GM21390 (cell line): ENCODE measurements around the gene PHF19.

ENCODE experiments used
- ATAC-seq: cut with Tn5 transposase; IDR thresholded peaks from one replicate; pipeline ENCODE4 v1.9.1; 2021; ENCODE audit not compliant: unreplicated experiment

PHF19 gene

DNA sequence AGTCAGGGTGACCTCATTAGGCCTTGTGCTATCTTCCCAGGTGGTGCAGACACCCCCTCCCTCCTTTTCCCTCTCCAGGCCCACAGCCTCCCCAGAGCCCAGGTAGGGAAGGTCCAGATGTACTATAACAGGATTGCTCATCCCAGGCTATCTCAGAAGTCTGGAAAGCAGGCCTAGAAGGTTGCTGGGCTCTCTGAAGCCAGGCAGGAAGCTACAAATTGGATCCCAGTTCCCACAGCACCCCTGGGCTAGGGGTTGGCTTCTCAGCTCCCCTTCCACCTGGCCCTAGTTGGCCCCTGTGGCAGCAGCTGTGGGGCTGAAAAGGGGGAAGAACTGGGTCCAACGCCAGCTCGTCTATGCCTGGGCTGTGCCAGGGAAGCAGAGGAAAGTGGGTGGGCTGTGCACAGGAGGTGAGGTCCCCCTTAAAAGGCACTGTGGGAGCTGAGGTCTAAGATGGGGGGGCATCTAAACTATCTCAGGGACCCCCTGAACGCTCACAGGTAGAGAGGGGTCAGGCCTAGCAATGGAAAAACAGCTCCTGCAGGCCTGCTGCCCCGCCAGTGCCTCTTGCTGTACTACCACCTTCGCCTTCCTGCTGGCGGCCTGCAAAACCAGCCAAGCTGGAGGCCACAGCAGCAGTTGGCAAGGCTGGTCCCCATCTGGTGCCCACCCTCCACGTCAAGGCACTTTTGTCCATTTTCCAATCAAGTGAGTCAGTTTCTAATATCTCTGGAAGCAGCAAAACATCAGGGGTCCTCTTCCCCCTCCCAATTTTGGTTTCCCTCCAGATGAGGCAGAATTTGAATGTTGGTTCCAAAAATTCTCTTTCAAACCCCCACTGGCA is 20.9 kb downstream of the PHF19 start:
- ATAC-seq, result no peak

DNA sequence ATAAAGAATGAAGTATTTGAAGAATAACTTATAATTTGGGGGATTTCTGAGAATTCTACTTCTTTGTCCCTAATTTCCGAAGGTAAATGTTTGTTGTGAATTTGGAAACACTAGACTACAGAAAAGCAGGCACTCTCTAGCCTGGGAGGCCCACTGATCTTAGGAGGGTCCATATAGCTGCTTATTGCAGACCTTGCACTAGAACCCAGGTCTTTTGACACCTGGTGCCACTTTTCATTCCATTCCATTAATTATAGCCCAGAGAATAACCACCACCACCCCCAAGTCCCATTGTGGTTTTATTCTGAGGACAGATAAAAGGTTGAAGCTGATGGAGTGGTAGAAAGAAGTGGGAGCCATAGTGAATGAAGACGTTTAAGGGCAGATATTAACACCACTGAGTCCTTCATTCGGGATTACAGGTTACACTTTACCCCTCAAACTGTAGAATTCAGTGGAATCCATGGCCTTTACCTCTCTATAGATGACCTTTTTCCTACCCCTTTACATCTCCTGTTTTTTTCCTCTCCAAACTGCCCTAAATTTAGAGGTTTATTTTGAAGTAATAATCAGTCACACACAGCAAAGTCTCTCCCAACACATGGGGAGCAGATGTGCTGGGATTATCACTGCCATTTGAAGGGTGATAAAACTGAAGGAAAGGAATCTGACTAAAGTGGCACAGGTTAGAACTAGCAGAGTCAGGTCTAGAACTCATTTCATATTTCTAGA is 22.2 kb downstream of the PHF19 start:
- no peak for ATAC-seq

DNA sequence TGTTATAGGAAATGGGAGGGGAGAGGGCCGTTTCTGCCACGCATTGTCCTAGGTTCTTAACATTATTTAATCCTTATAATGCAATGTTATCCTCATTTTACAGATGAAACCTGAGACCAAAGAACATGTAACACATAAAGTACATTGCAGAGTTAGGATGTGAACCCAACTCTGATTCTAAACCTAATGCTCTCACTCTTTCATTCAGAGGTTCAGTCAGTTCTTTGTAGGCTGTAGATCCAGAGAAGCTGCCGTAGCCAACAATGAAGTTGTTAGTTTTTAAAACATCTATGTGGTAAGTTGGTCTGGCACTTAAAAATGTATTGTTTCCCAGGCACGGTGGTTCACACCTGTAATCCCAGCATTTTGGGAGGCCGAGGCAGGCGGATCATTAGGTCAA is 23.8 kb downstream of the PHF19 start:
- no peak for ATAC-seq

DNA sequence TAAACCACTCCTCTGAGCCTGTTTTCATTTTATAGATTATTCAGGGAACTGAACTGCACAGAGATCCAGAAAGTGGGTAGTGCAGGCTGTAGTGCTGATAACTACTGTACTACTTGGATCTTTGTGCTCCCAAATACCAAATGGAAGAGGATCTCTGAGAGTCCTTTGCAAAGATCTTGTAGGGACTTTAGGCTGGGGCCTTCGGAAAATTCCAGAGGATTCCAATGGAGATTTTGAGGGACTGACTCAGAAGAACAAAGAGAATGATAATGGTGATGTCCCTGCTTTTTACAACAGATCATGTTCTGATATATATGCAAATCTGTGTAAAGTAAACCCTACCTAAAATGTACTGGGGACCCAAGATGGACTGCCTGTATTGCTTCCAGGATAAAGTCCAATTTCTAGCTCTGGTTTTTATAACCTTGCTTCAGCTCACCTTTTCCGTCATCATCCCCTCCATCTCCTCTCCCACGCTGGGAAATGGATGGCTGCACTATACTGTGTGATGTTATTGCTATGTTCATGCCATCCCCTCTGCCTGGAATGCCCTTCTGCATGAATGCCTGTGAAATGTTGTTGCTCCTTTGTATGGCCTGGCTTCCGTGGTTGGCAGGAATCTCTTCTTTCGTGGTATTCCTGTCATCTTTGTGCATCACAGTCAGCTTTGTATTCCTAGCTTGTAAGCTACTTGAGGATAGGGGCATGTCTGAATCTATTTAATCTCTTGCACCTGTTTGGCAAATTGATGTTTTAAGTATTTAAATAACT is 24.6 kb downstream of the PHF19 start:
- no peak for ATAC-seq

DNA sequence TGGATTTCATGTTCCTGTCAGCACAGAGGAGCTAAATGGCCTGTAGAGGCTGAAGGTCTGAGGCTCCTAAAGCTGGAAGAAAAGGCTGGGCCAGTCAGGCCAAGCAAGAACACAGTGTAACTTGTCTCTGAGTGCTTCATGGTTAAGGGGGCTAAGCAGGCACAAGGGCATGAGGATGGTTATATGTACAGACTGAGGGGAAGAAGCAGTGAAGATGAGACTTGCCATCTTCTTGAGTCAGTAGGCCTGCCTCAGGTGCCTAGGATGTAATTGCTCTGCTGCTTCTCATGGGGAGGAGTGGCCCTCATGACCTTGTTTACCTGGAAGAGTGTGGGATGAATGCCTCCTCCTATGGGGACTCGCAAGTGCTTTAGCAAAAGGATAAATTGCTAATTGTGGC is 25.5 kb downstream of the PHF19 start:
- ATAC-seq, result no peak

DNA sequence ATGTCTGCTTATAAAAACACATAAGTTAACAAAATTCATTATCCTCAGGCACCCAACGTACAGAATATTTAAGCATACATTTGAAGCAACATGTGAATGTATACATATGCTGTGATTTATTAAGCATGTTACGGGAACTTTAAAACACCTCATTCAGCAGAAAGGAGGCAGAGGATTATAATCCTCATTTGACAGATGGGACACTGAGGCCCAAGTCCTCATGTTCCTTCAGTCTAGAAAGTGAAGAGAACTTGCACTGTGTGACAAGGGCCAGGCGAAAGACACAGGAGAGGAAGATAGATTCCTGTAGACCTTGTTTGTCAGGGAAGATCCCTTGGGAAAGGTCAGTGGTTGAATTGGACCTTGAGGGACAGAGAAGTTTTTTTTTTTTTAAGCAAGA is 26.7 kb downstream of the PHF19 start:
- ATAC-seq, result no peak

DNA sequence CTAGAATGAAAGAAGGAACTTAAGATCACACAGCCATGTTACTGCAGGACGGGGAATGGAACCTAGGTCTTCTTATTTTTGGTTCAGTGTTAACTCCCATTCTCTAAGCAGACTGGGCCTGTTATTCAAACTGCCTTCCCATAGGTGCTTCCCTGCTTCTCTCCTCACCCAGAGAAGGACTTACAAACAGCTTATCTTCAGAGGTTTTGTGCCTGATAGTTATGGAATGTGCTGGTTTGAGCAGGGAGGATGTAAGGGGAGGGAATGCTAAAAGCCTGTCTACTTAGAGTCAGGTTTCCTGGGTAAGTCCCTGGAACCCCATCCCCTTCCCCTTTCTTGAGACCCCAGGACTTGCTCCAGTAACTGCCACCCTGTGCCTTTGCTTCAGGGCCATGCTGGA is 30.1 kb downstream of the PHF19 start:
- ATAC-seq, result no peak

DNA sequence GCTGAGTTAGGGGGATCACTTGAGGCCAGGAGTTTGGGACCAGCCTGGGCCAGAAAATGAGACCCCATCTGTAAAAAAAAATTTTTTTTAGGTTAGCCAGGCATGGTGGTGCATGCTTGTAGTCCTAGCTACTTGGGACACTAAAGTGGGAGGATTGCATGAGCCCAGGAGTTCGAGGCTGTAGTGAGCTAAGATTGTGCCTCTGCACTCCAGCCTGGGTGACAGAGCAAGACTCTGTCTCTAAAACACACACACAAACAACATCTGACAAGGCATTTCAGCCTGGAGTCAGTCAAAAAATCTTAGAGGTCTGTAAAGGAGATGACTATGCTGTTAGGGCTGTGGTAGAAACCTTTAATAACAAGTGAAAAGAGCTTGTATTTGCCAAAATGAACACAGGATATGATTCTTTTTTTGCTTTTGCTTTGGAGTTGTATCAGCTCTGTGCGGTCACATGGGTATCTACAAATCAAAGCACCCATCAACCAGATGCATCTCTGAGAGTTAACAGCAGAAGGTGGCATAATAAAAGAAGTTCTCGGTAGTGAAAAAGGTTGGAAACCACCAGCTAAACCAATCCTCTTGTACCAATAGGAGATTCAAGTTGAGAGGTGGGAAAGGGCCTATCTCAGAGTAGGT is 30.6 kb downstream of the PHF19 start:
- ATAC-seq, result no peak

DNA sequence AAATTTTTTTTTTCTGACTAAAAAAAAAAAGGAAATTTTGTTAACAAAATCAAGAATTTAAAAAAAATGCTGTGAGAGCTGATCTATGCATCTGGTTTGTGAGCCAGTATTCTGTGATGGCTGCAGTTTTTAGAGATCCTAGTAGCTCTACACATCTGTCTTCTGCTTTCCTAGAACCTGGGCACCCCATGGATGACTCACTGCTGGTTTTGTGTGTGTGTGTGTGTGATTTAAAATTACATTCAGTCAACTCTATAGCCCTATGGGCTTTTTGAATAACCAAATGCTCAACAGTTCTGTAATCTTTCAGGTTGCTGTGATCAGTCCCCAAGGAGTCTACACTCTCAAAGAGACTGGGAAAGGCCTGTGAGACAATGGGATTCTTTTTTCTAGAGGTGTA is 31.7 kb downstream of the PHF19 start:
- no peak for ATAC-seq

DNA sequence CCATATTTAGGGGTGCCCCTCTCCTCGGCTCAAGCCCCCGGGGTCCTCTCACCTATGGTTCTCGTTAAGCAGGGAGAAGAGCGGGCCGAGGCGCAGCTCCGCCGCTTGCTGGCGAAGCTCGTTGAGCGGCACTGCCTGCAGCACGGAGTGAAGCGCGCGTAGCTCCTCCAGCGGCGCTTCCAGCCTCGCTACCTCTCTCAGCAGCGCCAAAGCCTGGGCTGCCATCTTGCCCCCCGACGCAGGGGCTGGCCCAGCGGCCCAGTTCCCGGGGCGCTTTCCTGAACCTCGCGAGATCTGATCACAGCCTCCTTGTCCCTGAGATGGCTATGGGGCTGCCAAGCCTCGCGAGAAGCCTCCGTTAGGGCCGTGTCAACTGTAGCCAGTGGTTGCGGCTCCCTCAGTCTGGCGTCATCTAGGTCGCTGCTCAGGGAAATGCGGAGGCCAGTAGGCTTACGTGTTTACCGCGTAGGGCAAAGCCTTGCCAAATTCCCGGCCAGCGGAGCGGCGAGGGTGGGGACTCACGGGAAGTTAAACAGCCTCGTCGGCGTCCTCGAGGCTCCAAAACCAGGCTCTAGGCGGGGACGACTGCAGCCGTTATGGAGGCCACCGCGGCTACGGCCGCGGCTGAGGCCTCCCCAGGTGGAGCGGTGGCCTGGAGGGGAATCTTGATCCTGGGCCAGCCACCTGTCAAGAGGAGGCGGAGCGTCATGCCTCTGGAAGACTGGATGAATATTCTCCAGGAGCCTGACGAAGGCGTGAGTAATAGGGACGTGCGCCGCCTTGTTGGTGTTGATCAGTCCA is 34.1 kb downstream of the PHF19 start, which contains the start of gene PSMD5:
Gene PSMD5, minus strand, starts transcription at position 238 of the 801 bp plus-strand sequence. Its CDS starts 13 bp downstream, at position 225.
- peak; percentile 99 for ATAC-seq

DNA sequence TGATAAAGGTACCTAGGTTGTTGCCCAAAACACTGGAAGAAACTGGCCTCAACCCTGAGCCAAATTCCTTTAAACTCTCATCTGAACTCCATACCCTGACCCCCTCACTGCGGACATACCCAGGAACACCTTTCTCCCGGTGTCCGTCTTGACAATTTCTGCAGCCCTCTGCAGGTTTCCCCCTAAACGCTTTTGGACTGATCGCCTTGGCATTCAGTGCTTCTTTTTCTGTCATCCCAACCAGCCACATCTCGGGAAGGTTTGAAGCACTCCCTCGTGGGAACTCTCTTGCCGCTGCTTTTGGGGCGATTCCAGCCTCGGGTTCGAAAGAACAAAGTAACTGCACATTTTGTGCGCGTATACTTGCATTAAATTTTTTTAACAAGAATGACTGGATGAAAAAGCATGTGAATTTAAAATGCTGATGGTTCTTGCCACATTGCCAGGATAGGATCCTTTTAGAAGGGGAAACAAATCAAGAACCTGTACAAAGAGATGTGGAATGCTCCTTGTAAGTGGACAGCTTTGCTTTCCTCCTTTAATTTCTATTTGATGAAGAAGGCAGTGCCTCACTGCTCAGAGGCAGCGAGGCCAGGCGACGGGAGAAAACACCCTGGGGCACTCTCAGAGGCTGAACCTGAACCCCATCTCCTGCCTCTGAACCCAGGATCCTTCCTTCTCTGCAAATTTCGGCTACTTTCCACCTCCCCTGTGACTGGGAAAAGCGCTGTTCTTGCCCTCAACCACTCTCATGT is 34.9 kb downstream of the PHF19 start:
- peak; percentile 6 for ATAC-seq

DNA sequence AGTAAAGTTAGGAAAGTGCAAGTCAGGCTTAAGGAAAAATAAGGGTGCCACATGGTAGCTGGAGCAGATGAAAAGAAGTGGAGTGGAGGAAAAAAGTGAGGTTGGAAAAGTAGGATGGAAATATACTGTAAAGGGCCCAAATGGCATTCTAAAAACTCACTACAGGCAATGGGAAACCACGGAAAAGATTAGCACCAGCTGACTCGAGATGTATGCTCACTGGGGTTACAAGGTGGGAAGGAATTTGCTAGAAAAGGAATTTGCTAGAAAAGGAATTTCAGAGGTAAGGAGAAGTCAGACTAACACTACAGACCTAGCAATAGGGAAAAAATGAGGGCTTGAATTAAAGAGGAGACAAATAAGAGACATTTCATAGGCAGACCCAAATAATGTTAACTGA is 37.8 kb downstream of the PHF19 start:
- ATAC-seq, result no peak

DNA sequence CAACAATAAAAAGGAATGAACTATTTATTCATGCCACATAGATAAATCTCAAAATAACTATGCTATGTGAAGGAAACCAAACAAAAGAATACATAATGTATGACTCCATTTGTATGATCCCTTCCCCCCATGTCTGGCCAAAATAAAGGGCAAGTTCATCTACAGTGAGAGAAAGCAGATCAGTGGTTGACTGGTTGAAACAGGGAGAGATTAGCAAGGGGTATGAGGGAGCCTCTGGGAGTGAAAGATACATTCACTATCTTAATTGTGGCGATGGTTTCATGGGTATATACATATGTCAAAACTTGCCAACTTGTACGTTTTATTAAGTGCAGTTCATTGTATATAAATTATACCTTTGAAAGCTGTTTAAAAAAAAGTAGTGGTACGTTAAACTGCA is 39.1 kb downstream of the PHF19 start:
- no peak for ATAC-seq

DNA sequence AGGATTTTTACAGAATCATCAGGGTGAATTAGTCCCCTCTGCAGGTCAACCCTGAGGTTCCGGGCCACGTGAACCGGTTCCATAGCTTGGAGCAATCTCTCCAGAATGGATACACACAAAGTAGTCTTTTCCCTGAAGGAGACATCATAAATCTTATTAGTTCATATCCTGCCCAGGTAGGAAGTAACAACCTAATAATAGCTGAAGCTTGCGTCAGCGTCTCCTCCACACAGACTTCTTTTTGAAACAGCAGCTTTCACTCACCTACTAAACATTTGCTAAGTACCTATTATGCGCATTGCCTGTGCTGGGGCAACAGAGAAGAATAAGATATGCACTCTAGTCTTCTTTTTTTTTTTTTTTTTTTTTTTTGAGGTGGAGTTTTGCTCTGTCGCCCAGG is 43.7 kb downstream of the PHF19 start:
- ATAC-seq, result no peak

DNA sequence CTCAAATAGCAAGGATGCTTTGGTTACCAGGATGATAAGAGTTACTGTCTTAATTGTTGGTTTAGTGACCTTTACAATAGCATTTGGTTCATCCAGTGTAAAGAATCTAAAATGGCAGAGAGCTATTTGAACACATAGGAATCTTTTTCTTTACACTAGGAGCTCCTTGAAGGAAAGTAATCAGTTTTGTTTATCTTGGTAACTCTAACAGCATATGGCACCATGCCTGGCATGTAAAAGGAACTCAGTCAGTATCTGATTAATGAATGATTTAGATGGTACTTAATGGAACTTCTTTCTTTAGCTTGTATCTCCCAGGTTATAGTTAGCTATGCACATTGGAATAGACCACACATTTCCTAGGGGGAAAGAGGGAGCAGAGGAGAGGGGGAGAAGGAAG is 44.2 kb downstream of the PHF19 start:
- ATAC-seq, result no peak

DNA sequence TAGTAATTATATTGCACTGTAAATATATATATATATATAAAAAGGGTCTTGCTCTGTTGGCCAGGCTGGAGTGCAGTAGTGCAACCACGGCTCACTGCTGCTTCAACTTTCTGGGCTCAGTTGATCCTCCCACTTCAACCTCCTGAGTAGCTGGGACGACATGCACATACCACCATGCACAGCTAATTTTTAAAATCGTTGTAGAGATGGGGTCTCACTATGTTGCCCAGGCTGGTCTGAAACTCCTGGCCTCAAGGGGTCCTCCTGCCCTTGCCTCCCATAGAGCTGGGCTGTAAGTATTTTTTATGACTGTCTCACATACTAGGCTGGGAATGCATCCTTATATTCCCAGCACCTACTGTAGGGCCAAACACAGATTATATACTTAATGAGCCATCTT is 46.1 kb downstream of the PHF19 start:
- ATAC-seq, result no peak

DNA sequence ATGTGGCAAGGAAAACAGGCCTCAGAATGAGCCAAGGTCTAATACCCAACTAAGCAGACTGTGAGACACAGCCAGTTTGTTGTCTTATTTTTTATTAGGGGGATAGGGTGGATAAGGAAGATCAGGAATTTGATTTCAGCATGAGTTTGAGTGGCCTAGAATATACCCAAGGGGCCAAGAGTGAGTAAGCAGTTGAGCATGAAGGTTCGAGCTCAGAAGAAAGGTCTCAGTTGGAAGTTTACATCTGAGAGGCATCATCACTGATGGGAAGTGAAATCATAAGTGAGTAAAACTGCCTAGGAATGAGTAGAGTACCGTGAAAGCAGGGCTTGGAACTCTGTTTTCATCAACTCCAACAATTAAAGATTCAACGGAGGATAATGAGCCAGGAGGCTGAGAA is 46.8 kb downstream of the PHF19 start:
- ATAC-seq, result no peak

DNA sequence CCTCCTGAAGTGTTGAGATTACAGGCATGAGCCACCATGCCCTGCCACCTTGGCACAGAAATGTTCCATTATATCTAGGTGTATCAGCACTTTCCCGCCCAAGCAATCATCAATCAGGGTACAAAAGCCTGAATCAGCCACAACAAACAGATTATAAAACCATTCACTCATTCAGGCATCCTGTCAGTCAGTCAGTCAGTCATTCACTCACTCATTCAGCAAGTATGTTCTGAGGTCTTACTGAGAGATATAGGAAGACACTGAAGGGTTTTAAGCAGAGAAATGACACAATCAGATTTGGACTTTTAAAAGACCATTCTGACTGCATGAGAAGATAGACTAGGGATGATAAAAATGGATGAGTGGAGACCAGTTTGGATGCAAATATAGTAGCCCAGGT is 47.3 kb downstream of the PHF19 start:
- ATAC-seq, result no peak

DNA sequence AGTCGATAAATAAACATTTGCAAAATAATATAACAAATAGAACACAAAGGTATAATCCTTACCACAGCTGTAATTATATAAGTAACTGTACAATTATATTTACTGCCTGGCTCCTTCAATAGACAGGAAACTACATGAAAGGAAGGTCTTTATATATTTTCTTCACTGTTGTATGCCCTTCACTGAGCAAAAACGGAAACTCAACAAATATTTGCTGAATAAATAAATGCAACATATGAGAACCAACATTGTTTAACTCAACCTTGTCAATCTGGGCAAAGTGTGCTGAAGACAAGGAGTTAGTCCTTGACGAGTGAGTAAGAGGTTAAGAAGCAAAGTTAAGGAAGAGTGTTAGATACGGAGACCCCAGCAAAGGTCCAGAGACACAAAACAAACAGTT is 56.9 kb downstream of the PHF19 start:
- no peak for ATAC-seq

DNA sequence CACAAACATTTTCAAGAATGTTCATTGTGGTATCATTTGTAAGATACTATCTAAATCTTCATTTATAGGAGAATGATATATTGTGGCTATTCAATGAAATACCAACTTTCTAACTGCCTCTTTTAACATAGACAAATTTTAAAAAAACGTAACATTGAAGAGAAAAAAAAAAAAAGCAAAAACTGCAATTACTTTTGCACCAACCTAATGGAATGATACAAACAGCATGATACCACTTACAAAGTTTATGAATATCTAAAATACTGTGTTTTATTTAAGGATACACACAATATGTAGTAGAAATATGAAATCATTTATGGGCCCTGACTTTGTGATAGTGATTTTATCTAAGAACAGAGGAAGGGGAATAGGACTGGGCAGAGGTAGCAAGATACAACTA is 58.4 kb downstream of the PHF19 start:
- ATAC-seq, result no peak
